K562 (cell line): ENCODE measurements around the gene TMEM161B. TPM values are rescaled to one million over a fixed set of nuclear protein-coding genes. Genes with fewer than 3 reads are reported as not detected.
A peak's percentile ranks its signal among the peaks of the same experiment; 100 is the strongest.

Experiments
- ATF3 ChIP-seq, 2 experiments: fragments of 450-650 bp in 1 of 2; sonication (generic) in 1 of 2; formaldehyde crosslinking in 1 of 2; IDR thresholded peaks in 1 of 2; conservative IDR thresholded peaks in 1 of 2; 2 replicates each; pipeline versions ENCODE4 v1.6.1 to v1.8.1; 2016 to 2023; ENCODE audit warnings: mild to moderate bottlenecking in 2 of 2, moderate library complexity in 2 of 2, inconsistent platforms in 1 of 2, missing genetic modification reagents in 1 of 2
- BRD4 ChIP-seq: fragments of 200-600 bp; sonication (generic); IDR thresholded peaks from 2 replicates; pipeline ENCODE4 v1.6.1; 2017; ENCODE audit warnings: inconsistent platforms
- ESRRA ChIP-seq: fragments of 450-650 bp; IDR thresholded peaks from 2 replicates; pipeline ENCODE4 v1.6.1; 2014; ENCODE audit warnings: low read depth, mild to moderate bottlenecking, moderate library complexity, borderline replicate concordance
- JUND ChIP-seq, 2 experiments: IDR thresholded peaks; 2 replicates in 1 of 2; 3 replicates in 1 of 2; pipeline ENCODE4 v1.6.1; 2011; ENCODE audit warnings: borderline replicate concordance in 2 of 2, low read depth in 2 of 2, low read length in 2 of 2, improper control_type of control experiment in 1 of 2, missing biosample characterization in 1 of 2, missing genetic modification characterization in 1 of 2, missing genetic modification reagents in 1 of 2
- MYC ChIP-seq, 2 experiments: fragments of 250-450 bp in 1 of 2; sonication (Bioruptor Pico) in 1 of 2; IDR thresholded peaks; 2 replicates each; pipeline versions ENCODE4 v1.5.1 to v1.6.1; 2012 to 2021; ENCODE audit warnings: low read depth in 2 of 2, borderline replicate concordance in 1 of 2, improper control_type of control experiment in 1 of 2, low read length in 1 of 2, mild to moderate bottlenecking in 1 of 2, moderate library complexity in 1 of 2
- NFE2L1 ChIP-seq: fragments of 450-650 bp; IDR thresholded peaks from 2 replicates; pipeline ENCODE4 v1.6.1; 2016; ENCODE audit warnings: missing genetic modification characterization, low read depth, mild to moderate bottlenecking, missing compliant biosample characterization, moderate library complexity, borderline replicate concordance
- NR2C2 ChIP-seq, 2 experiments: fragments of 200-800 bp in 1 of 2; sonication (Bioruptor generic) in 1 of 2; sonication (generic) in 1 of 2; formaldehyde crosslinking in 1 of 2; IDR thresholded peaks; 2 replicates each; pipeline versions ENCODE4 v1.6.1 to v1.8.0; 2016 to 2022; ENCODE audit warnings: mild to moderate bottlenecking in 1 of 2, missing compliant biosample characterization in 1 of 2, missing genetic modification characterization in 1 of 2, missing genetic modification reagents in 1 of 2
- TEAD1 ChIP-seq, 2 experiments: fragments of 450-650 bp in 1 of 2; sonication (generic) in 1 of 2; formaldehyde crosslinking; IDR thresholded peaks; 2 replicates each; pipeline versions ENCODE4 v1.4.0 to v1.8.0; 2020 to 2022; ENCODE audit warnings: mild to moderate bottlenecking in 2 of 2, missing genetic modification reagents in 1 of 2
- ZFP30 ChIP-seq: fragments of 250-450 bp; sonication (Bioruptor Pico); IDR thresholded peaks from 2 replicates; pipeline ENCODE4 v1.8.0; 2022; ENCODE audit warnings: moderate library complexity, mild to moderate bottlenecking, inconsistent platforms, borderline replicate concordance
- ZFP36 ChIP-seq: fragments of 150-350 bp; IDR thresholded peaks from 2 replicates; pipeline ENCODE4 v1.6.1; 2018; ENCODE audit warnings: low read length, low read depth; ENCODE audit not compliant: partially characterized antibody
- ZFX ChIP-seq: sonication (generic); formaldehyde crosslinking; IDR thresholded peaks from 2 replicates; pipeline ENCODE4 v1.8.0; 2022; ENCODE audit warnings: mild to moderate bottlenecking, missing genetic modification reagents, moderate library complexity
- ZNF398 ChIP-seq: fragments of 250-450 bp; sonication (Bioruptor Pico); IDR thresholded peaks from 2 replicates; pipeline ENCODE4 v1.8.0; 2021; ENCODE audit warnings: moderate library complexity, mild to moderate bottlenecking, inconsistent platforms
- ZNF77 ChIP-seq: fragments of 250-450 bp; sonication (Bioruptor Pico); IDR thresholded peaks from 2 replicates; pipeline ENCODE4 v1.5.0; 2020
- ZSCAN32 ChIP-seq: fragments of 450-650 bp; formaldehyde crosslinking; IDR thresholded peaks from 2 replicates; pipeline ENCODE4 v1.4.0; 2020; ENCODE audit warnings: mild to moderate bottlenecking, moderate library complexity
- polyA plus RNA-seq, 8 experiments: library from polyadenylated mRNA; depleted of rRNA in 4 of 8; stranded (reverse) in 5 of 8; unstranded in 3 of 8; fragments of >200 nt; fragmentation: Nextera tagmentation in 2 of 8; fragmentation: Illumina TruSeq in 1 of 8; extraction: Ambion mirVana in 2 of 8; extraction: Trizol in 1 of 8; gene quantifications; 2 replicates each; pipeline versions ENCODE4 v1.2.1 to v1.2.3, GENCODE V29; 2011 to 2014; ENCODE audit warnings: inconsistent platforms in 1 of 8, missing spikeins in 1 of 8
- total RNA-seq, 7 experiments: library from RNA; depleted of rRNA in 6 of 7; stranded (reverse); fragments of >200 nt in 6 of 7; fragmentation: Illumina TruSeq in 2 of 7; extraction: Trizol in 2 of 7; gene quantifications; 2 replicates each; pipeline versions ENCODE4 v1.2.1 to v1.2.3, GENCODE V29; 2011 to 2021; ENCODE audit warnings: low replicate concordance in 1 of 7
- TF ChIP-seq, protein P1 (sequence below), 3 experiments: fragments of 200-800 bp in 1 of 3; fragments of 250-450 bp in 1 of 3; fragments of 450-650 bp in 1 of 3; sonication (Bioruptor Pico) in 1 of 3; sonication (Bioruptor generic) in 1 of 3; formaldehyde crosslinking in 1 of 3; IDR thresholded peaks; 2 replicates each; pipeline versions ENCODE4 v1.6.1 to v1.8.0; 2016 to 2022; ENCODE audit warnings: mild to moderate bottlenecking in 2 of 3, missing genetic modification characterization in 2 of 3, missing compliant biosample characterization in 1 of 3, moderate library complexity in 1 of 3
- TF ChIP-seq, protein P2 (sequence below): fragments of 450-650 bp; IDR thresholded peaks from 2 replicates; pipeline ENCODE4 v1.6.1; 2016

TMEM161B gene
- total and polyA plus RNA-seq, 9 of the 15 experiments (the other 6 are each of a cell fraction or from before 2014, with no cell fraction given), result 18.9 to 57.1 (median 40.6) TPM

DNA sequence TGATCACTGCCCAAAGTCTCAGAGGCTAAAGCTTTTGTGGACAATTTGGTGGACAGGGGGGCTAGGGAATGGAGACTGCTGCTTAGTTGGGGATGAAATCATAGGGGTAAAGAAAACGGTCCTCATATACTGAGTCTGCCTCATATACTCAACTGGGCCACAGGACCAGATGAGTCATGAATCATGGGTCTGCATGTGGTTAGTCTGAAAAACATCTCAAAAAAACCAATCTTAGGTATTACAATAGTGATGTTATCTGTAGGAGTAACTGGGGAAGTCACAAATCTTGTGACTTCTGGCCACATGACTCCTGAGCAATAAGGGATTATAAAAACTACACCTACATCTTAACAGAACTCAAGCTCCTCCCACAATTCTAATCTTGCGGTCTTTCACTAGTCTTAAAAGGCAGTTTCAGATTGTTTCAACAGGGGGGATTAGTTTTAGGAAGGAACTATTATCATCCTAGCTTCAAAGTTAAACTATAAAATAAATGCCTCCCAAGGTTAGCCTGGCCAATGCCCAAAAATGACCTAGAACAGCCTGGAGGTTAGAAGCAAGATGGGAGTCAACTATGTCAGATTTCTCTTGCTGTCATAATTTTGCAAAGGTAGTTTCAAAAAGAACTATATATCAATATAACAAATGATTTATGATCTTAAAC lies 17.5 kb downstream of the TMEM161B start (continued):
- TF ChIP-seq, protein P1, sequence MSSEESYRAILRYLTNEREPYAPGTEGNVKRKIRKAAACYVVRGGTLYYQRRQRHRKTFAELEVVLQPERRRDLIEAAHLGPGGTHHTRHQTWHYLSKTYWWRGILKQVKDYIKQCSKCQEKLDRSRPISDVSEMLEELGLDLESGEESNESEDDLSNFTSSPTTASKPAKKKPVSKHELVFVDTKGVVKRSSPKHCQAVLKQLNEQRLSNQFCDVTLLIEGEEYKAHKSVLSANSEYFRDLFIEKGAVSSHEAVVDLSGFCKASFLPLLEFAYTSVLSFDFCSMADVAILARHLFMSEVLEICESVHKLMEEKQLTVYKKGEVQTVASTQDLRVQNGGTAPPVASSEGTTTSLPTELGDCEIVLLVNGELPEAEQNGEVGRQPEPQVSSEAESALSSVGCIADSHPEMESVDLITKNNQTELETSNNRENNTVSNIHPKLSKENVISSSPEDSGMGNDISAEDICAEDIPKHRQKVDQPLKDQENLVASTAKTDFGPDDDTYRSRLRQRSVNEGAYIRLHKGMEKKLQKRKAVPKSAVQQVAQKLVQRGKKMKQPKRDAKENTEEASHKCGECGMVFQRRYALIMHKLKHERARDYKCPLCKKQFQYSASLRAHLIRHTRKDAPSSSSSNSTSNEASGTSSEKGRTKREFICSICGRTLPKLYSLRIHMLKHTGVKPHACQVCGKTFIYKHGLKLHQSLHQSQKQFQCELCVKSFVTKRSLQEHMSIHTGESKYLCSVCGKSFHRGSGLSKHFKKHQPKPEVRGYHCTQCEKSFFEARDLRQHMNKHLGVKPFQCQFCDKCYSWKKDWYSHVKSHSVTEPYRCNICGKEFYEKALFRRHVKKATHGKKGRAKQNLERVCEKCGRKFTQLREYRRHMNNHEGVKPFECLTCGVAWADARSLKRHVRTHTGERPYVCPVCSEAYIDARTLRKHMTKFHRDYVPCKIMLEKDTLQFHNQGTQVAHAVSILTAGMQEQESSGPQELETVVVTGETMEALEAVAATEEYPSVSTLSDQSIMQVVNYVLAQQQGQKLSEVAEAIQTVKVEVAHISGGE (CRISPR knock-in tag; IDR thresholded peaks at IDR 0.05), result 0 out of 6 replicates have a peak, but pooled peaks of 1 of the 3 experiments have one; percentile 35
- no peak for TF ChIP-seq ZFP36
- TF ChIP-seq ATF3 (IDR thresholded peaks at IDR 0.05), result peak; percentile 87
- no peak for TF ChIP-seq ATF3 (CRISPR knock-in tag; conservative IDR thresholded peaks at IDR 0.05)
- TF ChIP-seq BRD4, result no peak
- TF ChIP-seq JUND (IDR thresholded peaks at IDR 0.05; ENCODE audit: borderline replicate concordance, low read depth, low read length), result peak; percentile 89
- TF ChIP-seq JUND (tag; IDR thresholded peaks at IDR 0.05; ENCODE audit: borderline replicate concordance, low read depth, low read length), result peak; percentile 59; the same call in 1 of the 3 replicates
- no peak for TF ChIP-seq ZFP30 (CRISPR knock-in tag)
- TF ChIP-seq MYC (IDR thresholded peaks at IDR 0.05; ENCODE audit: low read depth, low read length), result no peak
- TF ChIP-seq MYC (CRISPR knock-in tag; IDR thresholded peaks at IDR 0.05; ENCODE audit: borderline replicate concordance, low read depth), result peak; percentile 63; the same call in 1 of the 2 replicates
- no peak for TF ChIP-seq ZNF77 (CRISPR knock-in tag)
- peak in 1 of 2 experiments; percentile 84; a peak in 2 of 4 replicates for TF ChIP-seq TEAD1 (CRISPR knock-in tag; IDR thresholded peaks at IDR 0.05)
- TF ChIP-seq NFE2L1 (tag), result peak; percentile 39; the same call in 1 of the 2 replicates
- TF ChIP-seq ZSCAN32 (CRISPR knock-in tag), result 0 out of 2 replicates have a peak, but pooled peaks have one; percentile 31
- 0 out of 2 replicates have a peak, but pooled peaks have one; percentile 46 for TF ChIP-seq ESRRA
- TF ChIP-seq ZNF398 (CRISPR knock-in tag), result peak; percentile 67; the same call in 1 of the 2 replicates
- TF ChIP-seq, protein P2, sequence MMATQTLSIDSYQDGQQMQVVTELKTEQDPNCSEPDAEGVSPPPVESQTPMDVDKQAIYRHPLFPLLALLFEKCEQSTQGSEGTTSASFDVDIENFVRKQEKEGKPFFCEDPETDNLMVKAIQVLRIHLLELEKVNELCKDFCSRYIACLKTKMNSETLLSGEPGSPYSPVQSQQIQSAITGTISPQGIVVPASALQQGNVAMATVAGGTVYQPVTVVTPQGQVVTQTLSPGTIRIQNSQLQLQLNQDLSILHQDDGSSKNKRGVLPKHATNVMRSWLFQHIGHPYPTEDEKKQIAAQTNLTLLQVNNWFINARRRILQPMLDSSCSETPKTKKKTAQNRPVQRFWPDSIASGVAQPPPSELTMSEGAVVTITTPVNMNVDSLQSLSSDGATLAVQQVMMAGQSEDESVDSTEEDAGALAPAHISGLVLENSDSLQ, result 0 out of 2 replicates have a peak, but pooled peaks have one; percentile 25
- TF ChIP-seq ZFX (CRISPR knock-in tag), result peak; percentile 48; the same call in 1 of the 2 replicates
- TF ChIP-seq NR2C2 (CRISPR knock-in tag; IDR thresholded peaks at IDR 0.05), result no peak
- TF ChIP-seq NR2C2 (tag; IDR thresholded peaks at IDR 0.05), result peak; percentile 63
